Astrocyte of the cerebellum (primary cell): Measurements from ENCODE around the gene NEURL1.

Experiments used
- DNase-seq: peaks from one replicate; pipeline ENCODE4 v3.0.0-alpha.2; 2011; ENCODE audit warnings: low read depth
- H3K4me3 ChIP-seq: 2 replicates; pipeline ENCODE4 v1.5.1; 2011; ENCODE audit warnings: mild to moderate bottlenecking, low read depth, low read length, moderate library complexity
- CTCF ChIP-seq: IDR thresholded peaks from 2 replicates; pipeline ENCODE4 v1.5.1; 2012; ENCODE audit warnings: low read length, low read depth, moderate library complexity, mild to moderate bottlenecking; ENCODE audit errors: missing control alignments
- in situ Hi-C: cut with HindIII; loops from 2 replicates; pipeline ENCODE4 v1.10.0; 2017; ENCODE audit warnings: low sequenced_read_pairs

Gene NEURL1

DNA sequence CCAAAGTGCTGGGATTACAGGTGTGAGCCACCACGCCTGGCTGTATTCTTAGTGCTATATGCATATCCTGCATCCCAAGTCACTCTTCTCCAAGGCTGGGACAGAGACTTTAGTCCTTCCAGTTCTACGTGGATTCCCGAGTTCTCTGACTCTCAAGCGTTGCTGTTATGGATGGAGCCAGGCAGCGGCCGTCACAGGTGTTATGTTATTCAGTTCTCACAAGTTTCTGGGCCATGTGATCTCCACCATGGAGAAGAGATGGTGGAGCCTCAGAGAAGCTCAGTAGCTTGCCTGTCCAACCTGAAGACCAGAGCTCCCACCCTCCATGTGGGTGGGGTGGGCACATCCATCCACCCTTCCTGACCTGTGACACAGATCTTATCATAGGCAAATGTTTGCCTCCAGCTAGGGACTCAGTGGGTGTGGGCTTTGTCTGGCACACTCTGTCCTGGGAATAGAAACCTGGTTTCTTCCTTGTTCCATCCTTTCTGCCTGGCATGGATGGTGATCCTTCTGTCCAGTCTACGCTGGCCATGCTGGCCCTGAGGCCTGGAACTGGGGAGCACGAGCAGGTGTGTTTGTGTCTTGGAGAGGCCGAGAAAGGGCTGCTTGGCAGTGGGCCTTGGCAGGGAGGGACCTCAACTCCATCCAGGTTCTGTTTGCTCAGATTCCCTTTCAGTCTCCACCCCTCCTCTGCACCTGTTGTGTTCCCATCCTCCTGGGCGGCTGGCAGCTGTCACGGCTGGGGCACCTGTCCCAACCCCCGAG, 55.3 kb downstream of the NEURL1 start:
- in situ Hi-C loops: loop anchor here (5.0 kb wide), 1 partner anchor 36 kb away; no protein-coding TSS in a partner anchor
- no peak overlapping the region for H3K4me3 ChIP-seq
- no peak for DNase-seq
- TF ChIP-seq CTCF: no peak

GRCh38 chr10:103549349-103549685, 55.8 kb downstream of the NEURL1 start:
- TF ChIP-seq CTCF: no peak
- no peak overlapping the region for H3K4me3 ChIP-seq
- no peak for DNase-seq
- in situ Hi-C loops: loop anchor here (5.0 kb wide), 1 partner anchor 37 kb away; no protein-coding TSS in a partner anchor

GRCh38 chr10:103550229-103550628, 56.7 kb downstream of the NEURL1 start:
- in situ Hi-C loops: no loop called here
- no peak for DNase-seq

GRCh38 chr10:103551619-103552602, 58.4 kb downstream of the NEURL1 start:
- no peak for DNase-seq
- no peak for TF ChIP-seq CTCF
- in situ Hi-C loops: no loop called here
- no peak overlapping the region for H3K4me3 ChIP-seq

More at GRCh38 chr10:103550229-103550628, 56.7 kb downstream of the NEURL1 start:
- no peak for TF ChIP-seq CTCF
- no peak overlapping the region for H3K4me3 ChIP-seq

DNA sequence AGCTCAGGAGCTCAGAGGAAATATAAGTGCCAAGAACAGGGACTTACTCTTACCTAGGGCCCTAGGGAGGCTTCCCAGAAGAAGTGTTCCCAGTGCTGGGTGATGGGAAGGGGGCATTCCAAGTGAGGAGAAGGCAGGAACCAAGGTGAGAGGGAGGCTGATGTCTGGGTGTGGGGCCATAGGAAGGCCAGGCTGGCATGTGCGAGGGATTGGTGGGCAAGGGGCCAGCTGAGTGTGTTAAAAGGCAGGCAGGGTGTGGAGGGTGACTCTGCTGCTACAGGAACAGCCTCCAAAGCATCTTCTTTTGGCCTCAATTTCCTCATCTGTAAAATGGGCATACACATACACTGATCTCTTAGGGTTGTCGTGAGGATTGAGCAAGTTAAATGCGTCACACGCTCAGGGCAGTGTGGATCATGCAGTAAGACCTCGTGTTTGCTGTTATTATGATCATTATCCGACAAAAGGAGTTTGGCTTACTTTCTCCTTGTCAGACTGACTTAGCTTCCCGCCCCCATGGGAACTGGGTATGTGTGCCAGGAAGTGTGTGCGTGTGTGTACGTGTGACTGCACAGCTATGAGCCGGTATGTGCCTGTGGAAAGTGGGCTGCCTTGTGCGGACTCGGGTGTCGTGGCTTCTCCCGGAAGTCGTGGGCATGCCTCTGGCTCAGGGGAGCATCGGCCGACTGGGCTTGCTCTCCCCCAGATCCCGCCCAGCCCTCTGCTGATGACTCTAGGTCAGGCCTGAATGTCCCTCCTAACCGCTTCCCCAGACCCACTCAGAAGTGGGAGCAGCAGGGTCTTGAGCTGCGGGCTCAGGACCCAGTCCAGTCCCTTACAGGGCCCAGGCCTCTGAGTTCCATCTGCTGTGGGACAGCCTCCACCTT, 59.6 kb downstream of the NEURL1 start:
- in situ Hi-C loops: no loop called here
- no peak for TF ChIP-seq CTCF
- DNase-seq: no peak
- H3K4me3 ChIP-seq: no peak overlapping the region
